Retina (tissue), 1 donor: ENCODE results near the gene WIZ.
"Not testable (repeated sequence)": the region's sequence is repeated elsewhere in the genome, so short reads cannot be mapped to it uniquely, and the experiment has no call there.

Source experiments
- DNase-seq: peaks from one replicate; pipeline ENCODE4 v3.0.0-alpha.2; 2016

WIZ gene

DNA sequence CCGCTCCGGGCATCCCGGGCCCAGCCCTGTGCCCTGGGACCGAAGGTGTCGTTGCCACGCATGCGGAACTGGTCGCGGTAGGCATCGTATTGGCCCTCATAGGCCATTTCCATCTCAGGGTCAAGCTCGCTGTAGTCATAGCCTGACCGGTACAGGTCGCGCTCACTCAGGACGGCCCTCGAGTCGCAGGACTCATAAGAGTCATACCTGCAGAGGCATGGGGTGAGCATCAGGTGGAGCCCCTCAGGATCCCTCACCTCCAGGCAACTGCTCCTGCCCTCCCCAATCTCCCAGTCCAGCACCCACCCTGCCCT, 48.4 kb downstream of the WIZ start:
- DNase-seq, result no peak

- no peak for DNase-seq
These were observed 49.0 kb downstream of the WIZ start for GRCh38 chr19:15400521-15401396.

DNA sequence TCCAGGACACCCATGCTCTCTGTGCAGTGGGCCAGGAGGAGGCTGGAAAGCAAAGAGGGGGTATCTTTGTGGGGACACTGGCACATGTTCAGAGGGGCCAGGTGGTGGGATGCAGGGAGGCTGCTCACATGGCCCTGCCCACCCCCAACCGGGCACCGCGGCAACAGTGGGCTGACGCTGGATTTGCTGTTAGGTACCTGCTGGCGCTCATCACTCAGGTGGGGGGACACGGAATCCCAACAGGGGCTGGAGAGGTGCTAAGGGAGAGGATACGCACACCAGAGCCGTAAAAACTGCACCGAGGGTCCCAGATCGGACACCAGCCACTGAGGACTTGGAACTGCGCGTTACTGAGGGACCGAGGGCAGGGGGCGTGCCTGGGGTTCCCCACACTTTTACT, 50.1 kb downstream of the WIZ start:
- no peak for DNase-seq

DNA sequence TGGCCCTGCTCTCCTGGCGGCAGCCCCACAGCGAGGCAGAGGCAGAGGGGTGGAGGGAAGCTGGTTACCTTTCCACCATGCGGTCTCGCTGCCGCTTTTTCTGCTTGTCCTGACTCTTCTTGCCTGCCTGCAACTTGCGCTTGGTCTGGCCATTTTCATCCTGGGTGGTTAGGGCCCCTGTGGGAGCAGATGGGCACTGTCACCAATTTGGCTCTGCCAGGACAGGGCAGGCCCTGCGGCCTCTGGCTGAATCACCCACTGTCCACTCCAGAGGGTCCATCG, 50.6 kb downstream of the WIZ start:
- DNase-seq, result no peak

DNA sequence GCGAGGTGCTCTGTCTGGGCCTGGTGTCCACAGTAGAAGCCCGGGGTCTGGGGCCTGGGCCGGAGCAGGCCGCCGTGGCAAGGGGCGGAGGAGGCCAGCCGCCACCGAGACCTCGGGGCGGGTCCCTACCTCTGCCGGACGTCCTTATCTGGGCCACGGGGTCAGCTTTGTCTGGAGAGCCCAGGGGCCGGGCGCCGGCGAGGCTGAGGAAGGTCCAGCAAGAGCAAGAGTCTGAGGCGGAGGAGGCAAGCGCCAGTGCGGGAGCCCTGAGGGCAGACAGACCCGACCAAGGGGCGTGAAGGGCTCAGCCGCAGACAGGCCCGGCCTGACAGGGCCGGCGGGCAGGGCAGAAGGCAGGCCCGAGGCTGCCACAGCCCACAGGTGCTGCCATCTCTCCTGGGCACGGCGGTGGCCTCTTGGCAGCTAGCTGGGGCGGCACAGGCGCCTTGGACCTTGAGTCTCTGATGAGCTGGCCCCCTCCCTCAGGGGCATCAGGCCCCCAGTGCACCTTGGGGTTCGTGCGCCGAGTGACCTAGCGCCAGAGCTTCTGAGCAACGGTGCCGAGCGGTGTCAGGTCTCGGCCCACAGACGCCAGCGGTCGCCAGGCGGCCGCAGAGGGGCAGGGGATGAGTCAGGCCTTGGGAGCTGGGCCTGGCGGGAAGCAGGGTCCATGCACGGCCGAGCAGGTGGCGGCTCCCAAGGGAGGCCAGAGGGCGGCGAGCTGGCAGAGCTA, 51.1 kb downstream of the WIZ start:
- no peak for DNase-seq

DNA sequence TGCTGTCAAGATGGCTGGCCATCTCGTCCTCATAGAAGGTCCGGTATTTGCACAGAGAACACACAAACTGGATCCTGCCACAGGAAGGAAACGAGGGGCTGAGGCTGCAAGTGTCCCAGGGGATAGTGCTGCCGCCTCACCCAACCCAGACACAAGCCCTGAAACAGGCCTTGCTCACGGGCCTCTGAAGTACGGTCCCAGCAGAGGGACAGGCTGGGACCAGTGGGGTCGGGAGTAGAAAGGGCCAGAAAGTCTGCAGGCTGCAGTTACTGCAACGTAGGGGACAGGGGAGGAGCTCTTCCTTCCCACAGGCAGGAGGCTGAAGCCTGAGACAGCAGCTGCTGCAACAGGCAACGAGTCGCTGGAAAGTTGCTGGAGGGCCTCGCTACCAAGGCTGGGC, 52.0 kb downstream of the WIZ start:
- no peak for DNase-seq

DNA sequence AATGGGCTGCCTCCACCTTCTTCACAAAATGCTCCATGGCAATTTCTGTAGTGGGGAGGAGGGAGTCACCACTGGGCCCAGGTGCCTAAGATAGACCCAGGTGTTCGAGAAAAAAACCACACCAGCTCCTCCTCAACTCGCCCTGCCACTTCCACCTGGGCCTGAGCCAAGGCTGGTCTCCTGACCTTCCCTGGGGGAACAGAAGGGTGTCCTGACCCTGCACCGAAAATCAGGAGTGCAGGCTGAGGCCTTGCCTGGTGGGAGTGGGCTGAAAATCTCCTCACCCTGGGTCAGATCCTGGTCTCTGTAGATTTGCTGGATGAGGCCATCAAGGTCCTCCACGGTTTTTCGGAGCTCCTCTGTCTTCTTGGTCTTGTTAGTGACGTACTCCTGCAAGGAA, 52.5 kb downstream of the WIZ start:
- DNase-seq, result no peak

GRCh38 chr19:15396436-15396835, 53.3 kb downstream of the WIZ start:
- DNase-seq, result no peak

- DNase-seq, result not testable (repeated sequence)
These were observed 54.5 kb downstream of the WIZ start for GRCh38 chr19:15395251-15395650.

GRCh38 chr19:15394426-15394825, 55.3 kb downstream of the WIZ start:
- DNase-seq, result no peak

DNA sequence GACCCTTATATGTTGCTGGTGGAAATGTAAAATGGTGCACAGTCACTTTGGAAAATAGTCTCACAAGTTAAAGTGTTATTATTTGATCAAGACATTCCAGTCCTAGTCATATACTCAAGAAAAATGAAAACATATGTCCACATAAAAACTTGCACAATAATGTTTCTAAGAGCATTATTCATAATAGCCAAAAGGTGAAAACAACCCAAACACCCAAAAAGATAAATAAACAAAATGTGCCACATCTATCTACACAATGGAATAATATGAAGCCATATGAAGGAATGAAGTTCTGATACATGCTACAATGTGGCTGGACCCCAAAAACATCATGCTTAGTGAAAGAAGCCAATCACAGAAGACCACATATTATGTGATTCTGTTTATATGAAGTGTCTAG, 55.8 kb downstream of the WIZ start:
- DNase-seq, result no peak

DNA sequence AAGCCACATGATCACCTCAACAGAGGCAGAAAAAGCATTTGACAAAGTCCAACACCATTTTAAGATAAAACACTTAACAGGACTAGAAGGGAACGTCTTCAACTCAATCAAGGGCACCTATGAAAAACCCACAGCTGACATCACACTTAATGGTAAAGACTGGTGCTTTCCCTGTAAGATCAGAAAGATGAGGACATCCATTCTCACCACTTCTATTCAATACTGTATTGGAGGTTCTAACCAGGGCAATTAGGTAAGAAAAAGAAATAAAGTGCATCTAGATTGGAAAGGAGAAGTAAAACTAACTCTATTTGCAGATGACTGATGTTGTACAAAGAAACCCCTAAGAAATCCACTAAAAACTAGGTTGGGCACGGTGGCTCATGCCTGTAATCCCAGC, 58.9 kb downstream of the WIZ start:
- no peak for DNase-seq

GRCh38 chr19:15381864-15382263, 67.9 kb downstream of the WIZ start:
- DNase-seq, result no peak

DNA sequence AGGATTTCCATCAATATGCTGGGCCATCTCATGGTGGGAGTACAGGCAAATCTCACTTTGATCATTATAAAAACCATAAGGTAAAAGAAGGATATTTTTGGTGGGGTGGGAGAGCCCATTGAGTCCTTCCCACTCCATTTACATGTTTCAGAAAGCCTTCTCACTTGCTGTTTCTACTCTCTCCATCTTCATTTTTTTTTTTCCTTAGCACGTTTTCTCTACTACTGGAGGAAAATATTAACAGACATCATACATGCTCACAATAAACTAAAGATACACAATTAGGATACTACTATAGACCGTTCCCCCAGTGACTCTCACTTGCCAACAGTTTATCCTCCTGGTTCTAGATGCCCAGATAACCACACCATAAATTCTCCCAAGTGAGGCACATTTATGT, 68.3 kb downstream of the WIZ start:
- DNase-seq, result no peak

- DNase-seq, result no peak
These were observed 69.6 kb downstream of the WIZ start for GRCh38 chr19:15379999-15380647.

DNA sequence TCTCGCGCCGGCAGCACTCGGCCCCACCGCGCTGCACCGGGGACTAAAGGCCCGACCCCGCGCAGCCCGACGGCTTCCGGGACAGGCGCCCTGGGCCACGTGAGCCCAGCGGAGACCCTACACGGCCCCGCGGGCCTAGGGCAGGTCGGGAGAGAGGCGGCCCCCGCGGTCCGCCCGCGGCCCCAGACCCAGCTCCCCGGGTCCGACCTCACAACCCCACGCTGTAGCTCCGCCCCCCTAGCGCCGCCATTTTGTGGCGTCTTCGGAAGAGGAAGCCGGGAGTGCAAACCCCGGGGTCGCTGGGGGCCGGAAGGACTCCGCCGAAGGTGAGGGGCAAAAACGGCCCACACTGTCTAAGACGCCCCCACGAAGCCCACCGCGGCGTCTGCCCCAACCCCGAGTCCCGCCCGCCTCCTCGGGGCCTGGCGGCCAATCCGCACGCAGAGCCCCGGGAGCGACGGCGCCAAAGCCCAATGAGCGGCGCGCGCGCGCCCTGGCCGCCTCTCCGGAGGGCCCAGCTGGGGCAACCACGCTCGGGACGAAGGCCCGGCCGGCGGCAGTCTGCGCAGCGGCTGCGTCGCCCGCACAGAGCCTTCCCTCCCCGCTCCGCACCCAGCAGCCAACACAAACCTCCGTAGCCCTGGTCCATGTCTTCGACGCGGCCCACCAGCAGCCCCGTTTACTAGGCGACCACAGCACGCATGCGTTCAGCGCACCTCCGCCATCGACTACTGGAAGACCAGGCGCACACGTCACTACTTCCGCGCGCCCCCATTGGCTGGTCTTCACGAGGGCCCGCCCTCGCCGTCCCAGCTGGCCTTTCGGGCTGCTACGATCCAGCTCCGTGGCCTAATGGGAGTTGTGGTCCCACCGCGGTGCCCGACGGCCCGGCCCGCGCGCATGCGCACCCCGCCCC, 70.4 kb downstream of the WIZ start, which contains the start of gene AKAP8:
AKAP8 (minus strand) TSS at position 705 of the 916 bp plus-strand sequence; CDS start at position 649, 56 bp downstream.
- DNase-seq, result peak; percentile 100

- DNase-seq, result peak; percentile 65
These were observed 71.1 kb downstream of the WIZ start for GRCh38 chr19:15378534-15379082.

DNA sequence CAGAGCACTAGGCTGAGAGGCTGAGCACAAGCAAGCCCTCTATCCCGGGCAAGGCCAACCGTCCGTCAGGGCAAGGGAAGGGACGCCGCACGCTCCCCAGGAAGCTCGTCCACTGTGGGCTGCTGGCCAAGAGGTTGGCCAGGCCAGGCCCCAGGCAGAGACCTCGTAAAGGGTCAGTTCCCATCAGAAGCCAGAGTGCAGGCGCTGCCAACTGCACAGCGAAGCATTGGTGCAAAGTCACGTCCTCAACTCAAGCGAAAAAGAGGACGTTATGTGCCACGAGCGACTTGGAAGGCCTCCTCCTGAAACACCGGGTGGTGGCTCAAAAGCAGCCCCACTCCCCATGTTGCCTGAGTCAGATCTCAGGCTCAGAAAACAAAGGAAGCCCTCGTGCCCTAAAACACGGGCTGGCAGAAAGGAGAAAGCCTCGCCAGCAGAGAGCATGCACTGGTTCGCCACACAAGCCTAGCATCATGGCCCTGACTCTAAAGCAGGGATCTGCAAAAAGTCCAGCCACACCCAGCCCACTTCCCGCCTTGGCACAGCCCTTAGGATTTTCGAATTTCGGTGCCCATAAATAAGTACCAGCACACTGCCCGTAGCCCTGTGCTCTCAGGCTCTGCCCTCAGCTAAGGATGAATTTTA, 74.8 kb downstream of the WIZ start:
- no peak for DNase-seq

GRCh38 chr19:15374105-15374651, 75.6 kb downstream of the WIZ start:
- DNase-seq, result no peak

DNA sequence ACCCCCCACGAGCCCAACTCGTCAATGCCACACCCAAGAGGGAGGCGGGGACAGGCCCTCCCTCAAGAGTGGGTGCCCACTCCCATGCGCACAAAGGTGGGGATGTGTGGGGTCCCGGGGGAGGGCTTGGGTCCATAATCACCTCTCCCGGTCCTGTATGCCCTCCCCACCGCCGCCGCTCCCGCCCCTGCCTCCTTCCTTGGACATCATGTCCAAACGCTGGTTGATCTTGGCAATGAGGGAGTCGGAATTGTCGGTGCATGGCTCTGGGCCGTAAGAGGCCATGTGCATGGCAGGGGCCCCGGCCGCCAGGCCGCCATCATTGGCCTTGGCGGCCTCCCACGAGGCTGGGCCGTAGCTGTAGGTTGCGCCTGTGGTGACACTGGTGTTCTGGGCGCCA, 76.1 kb downstream of the WIZ start:
- no peak for DNase-seq

DNA sequence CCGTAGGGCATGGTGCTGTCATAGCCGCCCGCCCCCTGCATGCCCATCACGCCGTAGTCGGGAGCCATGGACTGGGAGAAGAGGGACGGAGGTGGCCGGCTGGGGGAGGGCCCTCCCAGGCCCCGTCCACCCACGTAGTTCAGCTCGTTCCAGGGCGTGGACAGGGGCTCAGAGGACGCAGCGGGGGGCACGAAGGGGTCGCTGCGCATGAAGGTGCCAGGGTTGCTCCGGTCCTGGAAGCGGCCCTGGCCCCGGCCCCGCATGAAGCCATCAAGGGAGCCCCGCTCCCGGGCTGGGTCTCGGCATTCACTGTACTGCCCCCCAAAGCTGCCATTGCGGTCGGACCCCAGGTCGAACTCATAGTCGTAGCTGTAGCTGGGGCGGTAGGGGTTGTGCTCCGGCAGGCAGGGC, 76.9 kb downstream of the WIZ start:
- no peak for DNase-seq

DNA sequence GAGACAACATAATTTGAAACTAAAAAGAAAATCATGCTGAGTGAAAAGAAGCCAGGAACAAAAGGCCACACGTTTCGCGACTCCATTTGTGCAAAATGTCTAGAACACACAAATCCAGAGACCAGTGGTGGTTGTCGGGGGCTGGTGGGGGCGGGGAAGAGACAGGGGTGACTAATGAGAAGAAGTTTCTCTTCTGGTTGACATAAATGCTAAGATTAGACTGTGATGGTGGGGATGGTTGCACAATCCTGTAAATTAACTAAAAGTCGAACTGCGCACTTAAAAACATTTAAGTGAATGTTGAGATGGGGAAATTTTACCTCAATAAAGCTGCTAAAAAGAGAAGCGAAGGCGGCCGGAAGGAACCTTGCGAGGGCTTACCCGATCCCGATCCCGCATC, 77.3 kb downstream of the WIZ start:
- DNase-seq, result no peak
